Measurements from ENCODE around the gene GLDC. TPM values are rescaled to one million over a fixed set of nuclear protein-coding genes. Genes with fewer than 3 reads are reported as not detected.

The GLDC gene
- total and polyA plus RNA-seq, 10 of the 15 experiments (the other 5 are each of a cell fraction or from before 2014, with no cell fraction given): 33.1 to 165 (median 114) TPM

- peak; percentile 78 for TF ChIP-seq RUNX3 (IDR thresholded peaks at IDR 0.05; ENCODE audit: low read length)
- peak; percentile 74 for TF ChIP-seq HDGF (IDR thresholded peaks at IDR 0.05)
- peak; percentile 49 for TF ChIP-seq NR2F1 (conservative IDR thresholded peaks at IDR 0.05)
- TF ChIP-seq CHD1 (IDR thresholded peaks at IDR 0.05; ENCODE audit: low read depth, low read length): no peak
- TF ChIP-seq RFX5 (IDR thresholded peaks at IDR 0.05; ENCODE audit: low read depth, low read length): no peak
- no peak; the same call in 2 of the 3 replicates for TF ChIP-seq POU2F2 (IDR thresholded peaks at IDR 0.05; ENCODE audit: borderline replicate concordance, low read depth, low read length)
- TF ChIP-seq NKRF (conservative IDR thresholded peaks at IDR 0.05): no peak
- 0 out of 2 replicates have a peak, but pooled peaks have one; percentile 24 for TF ChIP-seq PKNOX1 (IDR thresholded peaks at IDR 0.05)
- TF ChIP-seq SPI1 (IDR thresholded peaks at IDR 0.05; ENCODE audit: borderline replicate concordance, insufficient read depth, low read depth, low read length): peak; percentile 91
- TF ChIP-seq SREBF1 (IDR thresholded peaks at IDR 0.05; ENCODE audit: low read length): no peak
- TF ChIP-seq BCL11A (IDR thresholded peaks at IDR 0.05; ENCODE audit: low read depth, low read length): peak; percentile 60
- TF ChIP-seq POLR2AphosphoS5 (IDR thresholded peaks at IDR 0.05; ENCODE audit: low read length): peak; percentile 54; the same call in 1 of the 2 replicates
- peak; percentile 58; the same call in 1 of the 2 replicates for TF ChIP-seq MAX (IDR thresholded peaks at IDR 0.05; ENCODE audit: low read depth, low read length)
- TF ChIP-seq EZH2 (IDR thresholded peaks at IDR 0.05; ENCODE audit: borderline replicate concordance, control insufficient read depth, low read depth, low read length): no peak
- TF ChIP-seq PBX3 (IDR thresholded peaks at IDR 0.05; ENCODE audit: insufficient replicate concordance, low read depth, low read length): peak; percentile 5
- 0 out of 2 replicates have a peak, but pooled peaks have one; percentile 37 for TF ChIP-seq TAF1 (IDR thresholded peaks at IDR 0.05; ENCODE audit: borderline replicate concordance, low read depth, low read length)
- TF ChIP-seq IKZF1 (conservative IDR thresholded peaks at IDR 0.05): peak; percentile 71
- peak in 1 of 2 experiments; percentile 66; a peak in 2 of 4 replicates for TF ChIP-seq EP300 (IDR thresholded peaks at IDR 0.05; ENCODE audit: borderline replicate concordance in 1 of 2, control insufficient read depth in 1 of 2, low read depth in 2 of 2, low read length in 2 of 2)
- peak; percentile 55; the same call in 1 of the 2 replicates for TF ChIP-seq ZNF687 (IDR thresholded peaks at IDR 0.05)
- peak; percentile 34; the same call in 1 of the 2 replicates for TF ChIP-seq JUNB (IDR thresholded peaks at IDR 0.05)
- peak; percentile 68; the same call in 1 of the 2 replicates for TF ChIP-seq EED (IDR thresholded peaks at IDR 0.05; ENCODE audit: low read depth)
- no peak for TF ChIP-seq ZSCAN29 (IDR thresholded peaks at IDR 0.05)
Observed at GRCh38 chr9:6632516-6633183, 12.9 kb downstream of the GLDC start (continued).

Data from GM12878 (cell line).